Mucosa of descending colon (tissue), 3 donors: ENCODE data around the gene POLR2F. TPM values are rescaled to one million over a fixed set of nuclear protein-coding genes. Genes with fewer than 3 reads are reported as not detected.

ENCODE experiments used
- ATAC-seq: fragments of 200-7000 bp; cut with Tn5 transposase; one replicate; pipeline ENCODE4 v1.9.1; 2020; ENCODE audit warnings: mild to moderate bottlenecking, moderate library complexity
- DNase-seq, 3 donors: peaks; one replicate each; pipeline ENCODE4 v3.0.0-alpha.2; 2020
- H3K36me3 ChIP-seq: fragments of 200-600 bp; one replicate; pipeline ENCODE4 v1.8.0; 2021; ENCODE audit warnings: low read depth, mild to moderate bottlenecking
- H3K4me1 ChIP-seq: fragments of 200-600 bp; one replicate; pipeline ENCODE4 v1.8.0; 2021; ENCODE audit warnings: low read depth, mild to moderate bottlenecking
- H3K4me3 ChIP-seq: fragments of 200-600 bp; one replicate; pipeline ENCODE4 v1.8.0; 2021; ENCODE audit warnings: mild to moderate bottlenecking
- H3K9me3 ChIP-seq: fragments of 200-600 bp; one replicate; pipeline ENCODE4 v1.8.0; 2021; ENCODE audit warnings: mild to moderate bottlenecking
- CTCF ChIP-seq: fragments of 200-600 bp; IDR thresholded peaks from one replicate; pipeline ENCODE4 v1.8.0; 2022; ENCODE audit warnings: antibody characterized with exemption, mild to moderate bottlenecking
- intact Hi-C, 2 donors: fragments of 100-400 bp; cut with DNase I in 1 of 2; cut with micrococcal nuclease in 1 of 2; formaldehyde crosslinking; loops; one replicate each; pipeline versions ENCODE4 v1.11.0 to v1.11.1; 2022; cut with DNase I, micrococcal nuclease
- long read RNA-seq, 2 donors: library from polyadenylated mRNA; unstranded; transcript quantifications; one replicate each; pipeline ENCODE4 v2.0.0, GENCODE V29; 2019 to 2021
- total RNA-seq, 3 donors: library from RNA; stranded (reverse); fragmentation: NEBNext Ultra II Directional in 2 of 3; extraction: Animal tissue kit (Norgen Biotek cat#: 25700) in 2 of 3; gene quantifications; one replicate each; pipeline versions ENCODE4 v1.2.1 to v1.2.4, GENCODE V29; 2021 to 2023
- donor health status: DM: no; HTN: no; CAD: no; lungs with moderate emphysema.
- donor health status: DM: no; HTN: no; CAD: no.
- donor health status: DM: no; HTN: yes; CAD: no.

The POLR2F gene
- total RNA-seq = 10 to 100 TPM; 54.4 to 69.3 (median 61.3) TPM
- long read RNA-seq, donor 1, transcript POLR2F-205 (5 exons, 2,106 nt) = major isoform, 17 of 28 reads
- long read RNA-seq, donor 1, partial matches to known transcripts = 0 of 28 reads
- long read RNA-seq, donor 1, other reads (novel, unspliced or antisense) = 10 of 28 reads
- long read RNA-seq, donor 2, transcript POLR2F-205 (5 exons, 2,106 nt) = major isoform, 23 of 31 reads
- long read RNA-seq, donor 2, partial matches to known transcripts = 0 of 31 reads
- long read RNA-seq, donor 2, other reads (novel, unspliced or antisense) = 7 of 31 reads

GRCh38 chr22:37953437-37954179, at the start of gene POLR2F, which contains the start of gene C22orf23:
Gene POLR2F, plus strand, starts transcription at chr22:37953699. Its CDS starts 89 bp downstream, at chr22:37953788.
Gene C22orf23, minus strand, starts transcription at chr22:37953601. Its CDS starts 452 bp downstream, at chr22:37953149.
- H3K36me3 ChIP-seq = no peaks in the 10 kb centered on the region
- intact Hi-C loops = no loop called here
- H3K9me3 ChIP-seq = no peaks in the 10 kb centered on the region
- DNase-seq = peak; percentile 96 to 97 (median 97)
- peaks cover 14% of the 10 kb centered on the region for H3K4me1 ChIP-seq
- TF ChIP-seq CTCF = no peak
- H3K4me3 ChIP-seq = peak within 1 kb of the TSS; percentile 66
- peak; percentile 99 for ATAC-seq

DNA sequence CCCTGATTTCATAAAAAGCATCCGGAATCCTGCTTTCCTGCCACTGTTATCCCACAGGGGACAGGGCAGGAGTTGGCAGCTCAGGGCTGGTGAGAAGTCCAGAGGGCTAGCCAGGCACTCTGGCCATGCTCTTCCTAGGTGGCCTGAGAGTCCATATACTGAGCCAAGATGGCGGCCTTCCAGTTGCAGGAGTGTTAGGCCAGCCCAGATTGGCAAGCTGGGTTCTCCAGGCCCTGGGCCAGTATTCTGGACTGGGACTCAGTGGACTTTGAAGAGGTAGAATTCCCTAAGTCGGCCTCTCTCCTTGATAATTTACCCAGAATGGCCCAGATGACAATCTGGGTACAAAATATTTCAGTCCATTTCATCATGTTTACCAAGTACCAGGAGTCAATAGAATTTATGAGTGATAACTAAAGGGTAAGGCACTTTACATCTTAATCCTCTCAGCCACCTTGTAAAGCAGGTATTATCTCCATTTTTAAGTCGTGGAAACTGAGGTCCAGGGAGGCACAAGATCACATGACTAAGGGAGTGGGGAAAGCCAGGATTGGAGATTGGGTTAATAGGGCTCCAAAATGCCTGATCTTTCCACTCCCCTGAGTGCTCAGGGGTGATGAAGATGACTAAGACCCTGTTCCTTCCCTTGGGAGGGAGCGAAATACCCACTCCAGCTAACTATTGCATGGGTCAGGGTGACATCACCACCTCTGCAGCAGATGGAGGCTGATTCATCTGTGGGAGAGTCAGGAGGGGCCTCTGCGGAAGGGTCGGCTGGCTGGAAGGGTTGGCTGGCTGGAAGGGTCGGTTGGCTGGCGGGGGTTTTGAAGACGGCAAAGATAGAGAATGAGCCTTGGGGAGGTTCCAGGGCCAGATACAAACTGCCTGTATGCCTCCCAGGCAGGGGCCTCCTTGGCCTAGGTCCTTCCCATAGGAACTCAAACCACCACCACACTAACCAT, 48.6 kb upstream of the POLR2F start:
- H3K36me3 ChIP-seq = no peaks in the 10 kb centered on the region
- H3K9me3 ChIP-seq = no peaks in the 10 kb centered on the region
- DNase-seq (peak in 2 of 3 donors; percentile 37 to 67), ATAC-seq (peak; percentile 14)
- H3K4me1 ChIP-seq = peaks cover 4% of the 10 kb centered on the region
- no peak for TF ChIP-seq CTCF
- intact Hi-C loops = no loop called here
- no peak overlapping the region for H3K4me3 ChIP-seq

GRCh38 chr22:37905534-37906363, 47.8 kb upstream of the POLR2F start, which contains the start of gene MICALL1:
Gene MICALL1, plus strand, starts transcription at chr22:37906297. Its CDS starts 126 bp downstream, at chr22:37906423.
- ATAC-seq = peak; percentile 94
- intact Hi-C loops = no loop called here
- peak; percentile 79 to 87 (median 80) for DNase-seq
- peak; percentile 39 for TF ChIP-seq CTCF
- H3K4me1 ChIP-seq = peaks cover 4% of the 10 kb centered on the region
- H3K36me3 ChIP-seq = no peaks in the 10 kb centered on the region
- H3K4me3 ChIP-seq = peak within 1 kb of the TSS; percentile 67
- no peaks in the 10 kb centered on the region for H3K9me3 ChIP-seq

GRCh38 chr22:37906364-37907008, 47.0 kb upstream of the POLR2F start:
- intact Hi-C loops = no loop called here
- no peak for TF ChIP-seq CTCF
- Histone ChIP-seq H3K9me3 (no peaks in the 10 kb centered on the region), H3K4me1 (peaks cover 4% of the 10 kb centered on the region), H3K36me3 (no peaks in the 10 kb centered on the region), H3K4me3 (peak overlapping the region; percentile 67)
- ATAC-seq (peak; percentile 23), DNase-seq (peak; percentile 49 to 68 (median 66))
